ENCODE data around the gene L3MBTL4.
A peak's percentile ranks its signal among the peaks of the same experiment; 100 is the strongest.
"Not testable (repeated sequence)": the region's sequence is repeated elsewhere in the genome, so short reads cannot be mapped to it uniquely, and the experiment has no call there.

Gene L3MBTL4

GRCh38 chr18:6414723-6415417 is at the start of gene L3MBTL4:
Gene L3MBTL4 (minus strand): TSS chr18:6414911. CDS start chr18:6311625, 103,286 bp downstream.
- DNase-seq, result peak; percentile 3

- DNase-seq, result no peak
Observed at GRCh38 chr18:6452194-6452593, 37.5 kb upstream of the L3MBTL4 start.

- no peak for DNase-seq
Observed at GRCh38 chr18:6449213-6449612, 34.5 kb upstream of the L3MBTL4 start.

- no peak for DNase-seq
Observed at GRCh38 chr18:6444466-6445228, 29.9 kb upstream of the L3MBTL4 start.

GRCh38 chr18:6441200-6441599 is 26.5 kb upstream of the L3MBTL4 start:
- no peak for DNase-seq

- DNase-seq, result no peak
Observed at GRCh38 chr18:6437937-6438818, 23.5 kb upstream of the L3MBTL4 start.

GRCh38 chr18:6435731-6436130 is 21.0 kb upstream of the L3MBTL4 start:
- DNase-seq, result no peak

- DNase-seq, result no peak
Observed at GRCh38 chr18:6434987-6435709, 20.4 kb upstream of the L3MBTL4 start.

GRCh38 chr18:6434481-6434880 is 19.8 kb upstream of the L3MBTL4 start:
- DNase-seq, result no peak

GRCh38 chr18:6431659-6432318 is 17.1 kb upstream of the L3MBTL4 start:
- no peak for DNase-seq

GRCh38 chr18:6428851-6429395 is 14.2 kb upstream of the L3MBTL4 start:
- DNase-seq, result no peak

- DNase-seq, result no peak
Observed at GRCh38 chr18:6427286-6427685, 12.6 kb upstream of the L3MBTL4 start.

GRCh38 chr18:6423289-6423688 is 8.6 kb upstream of the L3MBTL4 start:
- no peak for DNase-seq

GRCh38 chr18:6414118-6414722 is 491 bp downstream of the L3MBTL4 start:
- DNase-seq, result peak; percentile 7

- DNase-seq, result no peak
Observed at GRCh38 chr18:6413579-6414117, 1.1 kb downstream of the L3MBTL4 start.

- no peak for DNase-seq
Observed at GRCh38 chr18:6412933-6413472, 1.7 kb downstream of the L3MBTL4 start.

GRCh38 chr18:6411382-6411781 is 3.3 kb downstream of the L3MBTL4 start:
- DNase-seq, result no peak

GRCh38 chr18:6409933-6410332 is 4.8 kb downstream of the L3MBTL4 start:
- no peak for DNase-seq

GRCh38 chr18:6408543-6408942 is 6.2 kb downstream of the L3MBTL4 start:
- DNase-seq, result not testable (repeated sequence)

GRCh38 chr18:6406910-6407470 is 7.7 kb downstream of the L3MBTL4 start:
- DNase-seq, result no peak
